Myocyte (in vitro differentiated cells): ENCODE data around the gene BNC2. TPM values are rescaled to one million over a fixed set of nuclear protein-coding genes. Genes with fewer than 3 reads are reported as not detected.
A peak's percentile ranks its signal among the peaks of the same experiment; 100 is the strongest.

ENCODE experiments used
- DNase-seq: peaks from one replicate; pipeline ENCODE4 v3.0.0-alpha.2; 2012; ENCODE audit warnings: low read depth
- total RNA-seq: library from RNA; depleted of rRNA; stranded (reverse); fragments of >200 nt; gene quantifications from 2 replicates; pipeline ENCODE4 v1.2.3, GENCODE V29; 2014

Gene BNC2
- total RNA-seq, 1 donor from 2014 or later, result 32.4 TPM

DNA sequence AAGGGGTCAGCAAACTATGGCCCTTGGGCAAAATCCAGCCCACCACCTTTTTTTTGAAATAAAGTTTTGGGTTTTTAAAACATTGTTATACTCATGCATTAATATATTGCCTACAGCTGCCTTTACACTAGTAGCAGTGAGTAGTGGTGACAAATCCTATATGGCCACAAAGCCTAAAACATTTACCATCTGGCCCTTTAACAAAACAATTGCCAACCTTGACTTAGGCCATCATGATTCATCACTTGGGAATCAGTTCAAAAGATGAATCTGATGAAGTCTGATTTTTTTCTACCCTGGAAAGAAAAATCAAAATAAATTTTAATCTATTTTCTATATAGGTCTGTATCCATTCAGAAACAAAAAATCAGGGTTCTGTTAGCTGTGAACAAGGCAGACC is 484.9 kb downstream of the BNC2 start:
- peak; percentile 31 for DNase-seq

DNA sequence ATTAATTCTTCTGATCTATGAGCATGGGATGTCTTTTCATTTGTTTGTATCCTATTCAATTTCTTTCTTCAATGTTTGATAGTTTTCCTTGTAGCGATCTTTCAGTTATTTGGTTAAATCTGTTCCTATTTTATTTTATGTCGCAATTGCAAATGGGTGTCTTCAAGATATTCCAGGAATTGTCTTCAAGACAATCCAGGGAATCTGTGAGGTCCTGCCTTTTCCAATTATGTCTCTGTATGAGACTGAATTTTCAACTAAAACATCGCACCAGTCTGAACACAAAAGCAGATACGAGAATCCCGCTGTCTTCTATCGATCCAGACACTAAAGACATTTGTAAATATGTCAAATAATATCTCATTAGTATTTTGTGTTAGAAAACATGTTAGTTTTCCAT is 485.5 kb downstream of the BNC2 start:
- no peak for DNase-seq

DNA sequence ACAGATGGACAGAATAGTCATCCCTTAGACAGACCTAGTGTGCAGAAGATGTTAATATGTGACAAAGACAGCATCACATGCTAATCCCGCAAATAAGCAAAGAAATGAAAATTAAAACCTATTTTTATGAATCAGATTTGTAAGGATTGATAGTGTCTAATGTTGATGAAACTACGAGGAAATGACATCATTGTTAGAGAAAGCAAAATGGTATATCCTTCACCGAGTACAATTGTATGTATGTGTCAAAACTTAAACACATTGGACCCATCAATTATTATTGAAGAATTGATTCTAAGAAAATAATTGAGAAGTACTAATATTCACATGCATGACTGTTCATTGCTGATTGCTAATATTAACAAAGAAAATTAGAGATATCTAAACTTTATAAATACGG is 493.2 kb downstream of the BNC2 start:
- DNase-seq, result no peak

DNA sequence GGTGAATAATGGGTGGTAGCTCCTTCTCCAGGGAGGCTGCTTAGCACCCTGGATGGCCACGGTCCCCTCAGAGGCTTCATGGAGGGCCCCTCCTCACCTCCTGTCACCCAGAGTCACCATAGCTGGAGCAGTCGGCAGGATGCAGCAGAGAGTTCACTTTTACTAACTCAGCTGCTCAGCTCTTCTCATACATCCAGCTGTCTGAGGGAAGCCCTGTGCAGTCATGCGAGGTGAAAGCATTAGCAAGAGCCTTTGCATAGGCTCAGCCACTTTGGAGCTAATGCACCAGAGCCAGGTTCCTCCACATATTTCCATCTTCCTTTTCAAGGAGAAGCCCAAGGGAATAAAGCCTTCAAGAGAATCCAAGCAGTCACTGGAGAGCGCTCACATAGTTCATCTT is 499.2 kb downstream of the BNC2 start:
- DNase-seq, result no peak

DNA sequence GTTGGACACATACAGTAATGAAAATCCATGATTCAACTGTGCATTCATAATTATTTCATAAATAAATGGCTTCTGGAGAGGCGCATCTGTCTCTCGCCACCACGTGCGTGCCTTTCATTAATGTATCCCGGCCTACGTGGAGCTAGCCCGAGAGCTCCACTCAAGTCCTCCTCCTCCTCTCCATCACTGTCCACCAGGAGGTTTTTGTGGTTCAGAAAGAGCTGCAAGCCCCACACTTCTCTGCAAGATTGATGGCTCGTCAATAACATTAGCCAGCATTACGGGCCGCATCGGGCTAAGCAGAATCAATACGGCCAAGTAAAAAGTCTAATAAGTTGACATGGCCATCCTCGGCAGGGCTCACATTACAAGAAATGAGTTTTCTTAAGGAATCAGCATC is 499.8 kb downstream of the BNC2 start:
- no peak for DNase-seq

DNA sequence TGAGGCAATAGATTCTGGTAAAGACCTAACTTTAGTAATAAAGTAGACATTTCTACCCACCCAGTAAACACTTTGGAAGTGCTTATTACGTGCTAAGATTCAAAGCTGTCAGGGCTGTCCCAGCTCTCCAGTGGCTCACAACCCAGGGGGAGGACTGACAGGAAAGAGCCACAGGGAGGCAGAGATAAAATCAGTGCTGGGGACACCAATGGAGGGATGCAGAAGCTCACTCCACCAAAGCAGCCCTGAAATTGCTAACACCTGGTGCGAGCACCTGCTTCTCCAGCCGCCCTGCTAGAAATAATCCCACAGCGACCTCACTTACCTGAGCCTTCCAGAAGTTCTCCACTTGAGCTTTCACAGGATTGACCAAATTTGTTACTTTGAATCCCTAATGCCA is 501.0 kb downstream of the BNC2 start:
- no peak for DNase-seq

DNA sequence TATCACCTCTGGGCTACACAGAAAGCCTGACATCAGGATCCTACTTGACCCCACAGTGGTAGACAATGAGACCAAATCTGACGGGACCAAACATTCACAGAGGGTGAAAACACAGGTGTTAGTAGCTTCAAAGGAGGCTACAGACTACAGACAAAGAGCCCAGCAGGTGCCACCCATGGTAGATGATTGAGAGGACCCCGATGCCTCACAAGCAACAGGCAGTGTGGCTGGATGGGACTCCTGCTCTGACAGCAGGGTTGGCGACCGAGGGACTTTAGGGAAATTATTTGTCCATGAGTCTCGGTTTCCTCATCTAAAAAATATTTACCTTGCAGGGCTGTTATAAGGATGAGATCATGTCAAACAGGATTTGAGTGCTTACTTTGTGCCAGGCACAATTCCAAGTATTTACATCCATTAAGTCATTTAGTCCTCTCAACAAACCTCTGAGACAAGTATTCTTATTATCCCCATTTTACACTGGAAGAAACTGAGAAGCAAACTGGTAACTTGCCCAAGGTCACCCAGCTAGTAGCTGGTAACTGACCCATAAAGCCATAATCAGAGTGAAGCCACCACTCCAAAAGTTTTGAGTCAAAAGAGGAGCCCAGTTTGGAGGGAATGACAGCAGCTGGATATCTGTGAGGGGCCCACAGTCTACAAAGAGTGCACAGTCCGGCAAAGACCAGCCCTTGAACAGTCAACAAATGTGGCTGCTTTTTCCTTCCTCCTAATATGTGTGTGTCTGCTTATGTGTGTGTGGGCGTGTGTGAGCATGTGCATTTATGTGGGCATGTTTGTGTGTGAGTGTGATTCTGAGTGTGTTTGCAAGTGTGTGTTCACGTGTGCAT is 502.0 kb downstream of the BNC2 start:
- DNase-seq, result no peak

DNA sequence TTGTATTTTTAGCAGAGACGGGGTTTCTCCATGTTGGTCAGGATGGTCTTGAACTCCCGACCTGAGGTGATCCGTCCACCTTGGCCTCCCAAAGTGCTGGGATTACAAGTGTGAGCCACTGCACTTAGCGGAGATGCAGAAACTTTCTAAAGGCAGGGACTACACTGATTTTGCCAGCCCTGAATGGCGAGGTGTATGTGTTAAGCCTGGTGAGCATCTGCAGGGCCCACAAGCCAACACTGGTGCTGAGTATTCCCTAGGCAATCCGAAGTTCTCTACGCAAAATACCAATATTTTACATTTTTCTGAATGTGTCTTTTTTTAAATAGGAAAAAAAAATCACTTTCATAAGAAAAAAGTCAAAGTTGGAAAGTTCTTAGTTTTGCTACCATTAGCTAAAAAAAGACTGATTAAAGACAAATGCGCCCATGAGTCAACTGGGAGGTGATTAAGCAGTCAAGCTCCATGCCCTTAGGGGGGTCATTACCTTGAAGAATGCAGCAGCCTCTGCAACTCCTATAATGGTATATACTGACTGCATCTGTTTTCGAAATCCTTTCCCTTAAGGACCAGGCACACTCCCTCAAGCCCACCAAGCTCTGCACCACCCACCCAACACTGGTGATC is 502.8 kb downstream of the BNC2 start:
- no peak for DNase-seq

DNA sequence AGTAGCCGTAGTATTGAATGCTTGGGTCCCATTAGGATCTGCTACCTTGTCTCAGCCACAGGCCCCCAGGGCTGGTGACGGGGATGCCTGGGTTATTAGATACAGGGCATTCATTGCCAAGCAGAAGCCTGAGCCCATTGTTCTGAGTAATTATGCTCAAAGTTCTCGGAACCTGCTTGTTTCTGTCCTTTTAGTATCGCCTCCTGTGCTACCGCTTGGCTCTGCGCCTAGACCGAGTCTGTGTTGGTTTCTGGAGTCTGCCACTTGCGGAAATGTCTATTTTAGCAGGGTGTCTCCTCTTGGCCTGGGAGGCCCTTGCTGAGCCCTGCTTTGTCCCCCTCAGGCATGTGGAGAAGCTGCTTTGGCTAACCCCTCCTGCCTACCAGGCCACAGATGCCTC is 506.1 kb downstream of the BNC2 start:
- no peak for DNase-seq

DNA sequence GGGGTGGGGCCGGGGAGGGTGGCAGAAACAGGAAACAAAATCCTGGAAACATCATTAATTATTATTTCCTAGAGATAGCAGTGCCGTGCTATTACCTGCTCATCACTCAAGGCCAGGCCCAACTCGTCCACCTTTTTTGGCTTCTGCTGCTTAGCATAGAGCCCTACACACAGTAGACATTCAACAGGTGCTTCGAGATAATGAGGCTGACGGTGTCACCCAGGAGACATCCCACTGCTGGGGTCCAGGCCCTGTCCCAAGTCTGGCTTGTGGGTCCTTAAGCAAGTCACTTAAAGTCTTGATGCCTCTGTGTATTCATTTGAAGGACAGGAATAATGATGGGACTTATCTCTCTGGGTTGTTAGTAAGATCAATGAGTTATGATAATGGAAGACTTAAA is 506.6 kb downstream of the BNC2 start:
- DNase-seq, result no peak

DNA sequence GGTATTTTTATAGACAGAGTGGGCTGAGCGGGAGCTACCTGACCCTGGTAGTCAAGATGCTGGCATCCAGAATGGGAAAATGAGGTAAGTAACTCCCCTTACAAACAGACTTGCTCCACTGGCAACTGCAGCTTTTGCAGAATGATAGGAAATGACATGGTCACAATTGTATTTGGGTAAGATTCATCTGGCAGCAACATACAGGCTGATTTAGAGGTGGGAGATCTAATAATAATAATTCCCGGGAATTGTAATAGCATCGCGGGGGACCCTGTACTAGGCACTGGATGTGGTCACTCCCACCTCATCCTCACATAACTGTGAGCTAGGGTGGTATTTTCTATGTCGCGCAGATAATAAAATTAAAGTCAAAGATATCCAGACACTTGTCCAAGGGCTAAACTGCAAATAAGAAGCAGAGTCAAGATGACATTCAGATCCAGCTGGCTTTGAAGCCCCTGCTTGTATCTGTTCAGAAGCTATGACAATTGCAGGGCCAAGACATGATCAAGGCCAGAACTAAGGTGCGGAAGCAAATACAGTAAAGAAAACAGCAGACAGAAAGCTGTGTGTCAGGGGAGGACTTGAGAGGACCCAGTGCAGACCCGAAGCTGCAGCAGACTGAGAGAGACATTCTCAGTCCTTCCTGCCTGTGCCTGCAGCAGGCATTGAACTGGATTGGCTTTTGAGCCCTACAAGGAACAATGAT is 507.2 kb downstream of the BNC2 start:
- no peak for DNase-seq

DNA sequence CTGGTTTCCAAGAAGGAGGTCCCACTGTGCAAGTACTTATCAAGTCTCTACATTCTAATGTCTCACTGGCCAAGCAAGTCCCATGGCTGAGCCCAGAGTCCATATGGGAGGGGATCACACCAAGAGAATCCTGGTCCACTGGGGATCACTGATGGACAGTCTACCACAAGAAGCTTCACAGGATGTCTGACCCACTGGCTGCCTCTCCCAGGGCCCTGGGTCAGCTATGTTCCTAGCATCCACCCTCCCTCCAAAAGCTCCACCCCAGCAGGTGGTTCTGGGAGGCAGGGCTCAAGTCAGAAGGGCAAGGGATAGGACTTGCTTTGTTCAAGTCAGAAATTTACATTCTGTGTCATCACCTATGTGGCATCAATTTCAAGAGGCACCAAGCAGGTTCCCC is 508.5 kb downstream of the BNC2 start:
- no peak for DNase-seq

DNA sequence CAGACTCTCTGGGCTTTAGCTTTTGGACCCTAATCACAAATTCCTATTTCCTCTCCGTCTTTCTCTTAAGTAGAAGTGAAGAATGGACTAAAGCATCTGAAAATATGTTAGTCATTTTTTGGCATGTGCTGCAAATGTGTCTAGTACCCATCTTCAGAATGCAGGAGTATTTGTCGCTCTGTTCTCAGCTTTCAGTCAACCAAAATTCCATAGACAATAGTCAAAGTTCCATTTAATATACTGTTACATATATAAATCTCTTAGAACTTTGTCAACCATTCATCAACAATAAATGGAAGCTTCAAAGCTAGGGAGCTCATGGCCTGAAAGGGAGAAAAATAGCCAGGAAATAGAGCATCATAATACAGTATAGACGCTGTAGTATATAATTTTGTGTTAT is 509.4 kb downstream of the BNC2 start:
- no peak for DNase-seq

DNA sequence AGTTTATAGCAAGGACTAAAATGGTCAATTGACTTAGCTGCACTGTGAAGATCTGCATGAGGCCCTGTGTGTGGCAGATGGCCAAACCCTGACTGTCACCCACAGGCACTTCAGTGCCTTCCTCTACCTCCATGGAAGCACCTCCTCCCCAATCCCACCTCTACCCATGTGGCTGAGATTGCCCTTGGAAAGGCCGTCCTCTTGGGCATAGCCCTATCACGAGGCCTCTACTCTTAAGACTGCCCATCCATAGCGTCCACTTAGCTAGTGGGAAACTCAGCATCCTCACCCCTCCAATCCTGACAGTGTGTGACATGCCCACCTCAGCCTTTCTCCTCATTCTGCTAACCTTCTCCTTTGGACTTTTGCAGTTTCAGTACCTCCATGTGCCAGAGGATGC is 510.2 kb downstream of the BNC2 start:
- no peak for DNase-seq
